ENCODE results near the gene TGFBR1.

TGFBR1 gene

DNA sequence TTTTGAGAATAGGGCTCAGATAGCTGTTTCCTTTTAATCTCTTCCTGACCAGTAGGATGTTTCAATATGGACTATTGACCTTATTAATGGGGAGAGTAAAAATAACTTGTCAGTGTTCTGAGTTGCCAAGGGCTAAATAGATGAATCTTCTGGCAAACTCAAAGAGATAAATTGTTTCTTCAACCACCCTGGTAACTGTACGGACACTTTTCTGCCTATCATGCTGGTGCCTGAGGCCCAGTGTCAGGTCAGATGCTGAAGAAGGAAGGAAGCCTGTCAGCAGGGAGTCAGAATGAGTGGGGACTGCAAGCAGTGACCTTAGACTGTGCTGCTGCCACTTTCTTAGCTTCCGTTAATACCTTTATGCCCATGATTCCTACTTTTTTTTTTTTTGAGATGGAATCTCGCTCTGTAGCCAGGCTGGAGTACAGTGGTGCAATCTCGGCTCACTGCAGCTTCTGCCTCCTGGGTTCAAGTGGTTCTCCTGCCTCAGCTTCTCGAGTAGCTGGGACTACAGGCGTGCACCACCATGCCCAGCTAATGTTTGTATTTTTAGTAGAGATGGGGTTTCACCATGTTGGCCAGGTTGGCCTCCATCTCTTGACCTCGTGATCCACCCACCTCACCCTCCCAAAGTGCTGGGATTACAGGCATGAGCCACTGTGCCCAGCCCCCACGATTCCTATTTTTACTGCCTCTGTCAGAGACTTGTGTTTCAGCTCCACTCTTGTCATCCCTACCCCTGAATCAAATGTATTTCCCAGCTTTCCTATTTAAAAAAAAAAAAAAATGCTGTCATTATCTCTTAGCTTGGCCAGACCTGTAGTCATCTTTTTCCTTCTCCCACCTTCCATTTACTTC, 33.7 kb downstream of the TGFBR1 start:
- no peak for DNase-seq

DNA sequence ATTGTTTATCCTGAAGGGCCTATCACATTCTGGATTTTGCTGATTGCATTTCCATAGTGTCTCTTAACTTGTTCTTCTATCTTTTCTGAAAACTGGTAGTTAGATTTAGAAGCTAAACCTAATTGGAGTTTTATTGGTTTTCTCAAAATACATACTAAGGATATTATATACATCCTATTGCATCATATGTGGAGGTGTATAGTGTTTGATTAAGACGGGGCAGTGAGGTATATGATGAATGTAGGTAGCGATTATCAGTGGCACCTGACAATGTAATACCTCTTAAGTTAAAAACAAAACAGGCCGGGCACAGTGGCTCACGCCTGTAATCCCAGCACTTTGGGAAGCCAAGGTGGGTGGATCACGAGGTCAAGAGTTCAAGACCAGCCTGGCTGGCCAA, 35.0 kb downstream of the TGFBR1 start:
- no peak for DNase-seq

DNA sequence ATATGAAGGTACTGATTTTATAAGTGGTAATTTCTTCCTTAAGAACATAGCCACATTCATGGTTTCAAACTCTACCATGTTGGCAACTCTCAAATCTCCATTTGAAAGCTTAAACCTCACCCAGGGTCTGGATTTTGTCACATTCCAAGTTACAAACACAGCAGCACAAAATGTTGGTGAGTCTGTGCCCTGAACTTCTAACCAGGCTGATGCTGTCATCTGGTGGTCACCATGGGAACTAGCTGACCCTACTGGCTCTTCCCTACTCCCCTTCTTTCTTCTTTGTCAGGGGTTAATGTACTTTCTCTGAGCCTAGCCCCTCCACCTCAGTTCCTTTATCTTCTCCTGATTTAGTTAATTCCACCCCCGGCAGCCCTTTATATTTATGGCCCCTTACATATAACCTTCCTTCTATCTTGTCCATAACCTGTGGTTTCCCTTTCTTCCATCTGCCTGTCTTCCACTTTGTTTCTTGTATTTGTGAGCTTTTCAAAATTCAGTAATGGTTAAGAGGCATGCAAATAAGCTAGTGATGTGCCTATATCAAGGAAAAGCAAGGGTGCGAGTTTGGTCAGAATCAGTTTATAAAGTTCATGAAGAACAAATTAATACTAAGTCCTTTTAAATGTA, 35.9 kb downstream of the TGFBR1 start:
- peak; percentile 61 for DNase-seq

DNA sequence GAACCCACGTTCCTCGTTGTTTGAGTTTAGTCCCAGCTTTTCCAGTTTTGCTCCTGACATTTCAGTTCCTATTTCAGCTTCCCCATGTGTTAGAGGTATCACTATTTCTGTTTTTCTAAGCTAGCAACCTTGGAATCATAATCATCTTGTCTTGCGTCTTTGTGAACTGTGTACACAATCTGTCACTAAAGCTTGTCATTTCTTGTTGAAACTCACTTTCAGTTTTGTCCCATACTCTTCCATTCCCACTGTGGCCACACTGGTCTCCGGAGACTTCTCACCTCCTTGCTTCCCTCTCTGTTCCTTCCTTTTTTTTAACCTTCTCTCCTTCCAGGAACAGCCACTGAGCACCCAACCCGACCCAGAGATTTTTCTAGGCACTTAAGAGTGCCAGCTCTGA, 36.9 kb downstream of the TGFBR1 start:
- no peak for DNase-seq

DNA sequence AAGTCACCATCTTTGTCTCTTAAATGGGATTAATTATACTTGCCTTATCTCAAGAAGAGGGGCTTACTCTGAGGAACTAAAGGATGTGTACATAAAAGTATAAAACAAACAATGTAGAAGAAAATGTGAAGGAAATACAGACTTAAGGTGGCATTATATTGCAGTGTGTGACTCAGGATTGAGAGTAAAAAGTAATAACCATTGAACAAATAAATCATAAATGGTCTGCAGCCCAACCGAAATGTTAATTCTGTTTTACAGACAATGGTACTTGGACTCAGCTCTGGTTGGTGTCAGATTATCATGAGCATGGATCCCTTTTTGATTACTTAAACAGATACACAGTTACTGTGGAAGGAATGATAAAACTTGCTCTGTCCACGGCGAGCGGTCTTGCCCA, 37.4 kb downstream of the TGFBR1 start:
- no peak for DNase-seq

DNA sequence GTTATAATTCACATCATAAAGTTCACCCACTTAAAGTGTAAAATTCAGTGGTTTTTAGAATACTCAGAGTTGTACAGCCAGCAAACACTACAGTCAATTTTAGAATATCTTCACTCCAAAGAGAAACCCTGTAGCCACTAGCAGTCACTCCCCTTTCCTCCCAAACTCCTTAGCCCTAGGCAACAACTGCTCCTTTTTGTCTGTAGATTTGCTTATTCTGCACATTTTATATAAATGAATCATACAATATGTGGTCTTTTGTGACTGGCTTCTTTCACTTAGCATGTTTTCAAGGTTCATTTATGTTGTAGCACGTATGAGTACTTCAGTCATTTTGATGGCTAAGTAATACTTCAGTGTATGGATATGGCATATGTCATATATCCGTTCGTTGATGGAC, 38.7 kb downstream of the TGFBR1 start:
- peak; percentile 30 for DNase-seq

DNA sequence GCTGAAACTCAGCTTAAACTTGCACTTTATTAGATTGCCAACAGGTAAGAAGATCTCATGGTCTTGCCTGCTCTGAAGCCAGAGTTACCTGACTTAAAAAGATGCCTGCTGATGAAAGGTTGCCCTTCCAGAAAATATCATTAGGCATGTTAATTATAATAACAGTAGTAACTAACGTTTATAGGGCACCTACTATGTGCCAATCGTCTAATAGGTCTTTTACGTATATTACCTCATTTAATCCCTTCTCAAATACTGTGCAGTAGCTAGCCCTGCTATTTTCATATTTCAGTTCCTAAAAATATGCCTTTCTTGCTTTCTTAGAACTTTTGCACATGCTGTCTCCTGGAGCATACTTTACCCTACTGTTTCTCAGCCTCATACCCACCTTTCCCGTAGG, 40.1 kb downstream of the TGFBR1 start:
- no peak for DNase-seq

DNA sequence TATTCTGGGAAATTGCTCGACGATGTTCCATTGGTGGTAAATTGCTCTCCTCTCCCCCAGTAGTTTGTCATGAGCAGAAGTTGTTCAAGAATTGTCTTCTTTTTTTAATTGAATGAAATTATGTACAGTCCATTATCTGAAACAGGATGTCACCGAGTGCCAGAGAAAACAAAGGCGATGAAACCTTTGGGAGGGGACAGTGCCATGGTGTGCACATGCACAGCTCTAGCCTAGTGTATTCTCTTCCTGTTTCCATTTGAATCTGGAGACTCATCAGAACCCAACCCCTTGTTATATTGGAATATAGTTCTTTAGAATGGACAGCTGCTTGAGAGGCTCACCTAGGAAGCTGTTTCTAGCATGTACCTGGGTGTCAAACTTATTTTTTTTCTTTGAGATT, 41.7 kb downstream of the TGFBR1 start:
- DNase-seq = no peak

DNA sequence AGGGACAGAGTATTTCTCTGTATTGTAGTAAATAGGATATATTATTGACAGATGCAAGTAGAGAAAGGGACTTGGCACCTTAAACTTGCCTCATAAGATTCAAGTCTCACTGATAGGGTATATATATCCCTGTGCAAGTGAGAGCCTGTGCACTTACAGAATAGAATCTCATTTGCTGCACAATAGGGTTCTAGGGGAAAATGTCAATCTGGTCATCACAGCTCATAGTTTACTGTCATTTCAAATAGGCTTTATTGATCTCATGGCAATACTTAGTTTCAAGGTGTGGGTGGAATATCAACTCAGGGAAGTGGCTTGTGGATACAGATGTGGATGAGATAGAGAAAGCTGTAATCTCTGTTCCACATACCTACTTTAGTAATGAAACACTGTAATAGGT, 42.3 kb downstream of the TGFBR1 start:
- DNase-seq = no peak

DNA sequence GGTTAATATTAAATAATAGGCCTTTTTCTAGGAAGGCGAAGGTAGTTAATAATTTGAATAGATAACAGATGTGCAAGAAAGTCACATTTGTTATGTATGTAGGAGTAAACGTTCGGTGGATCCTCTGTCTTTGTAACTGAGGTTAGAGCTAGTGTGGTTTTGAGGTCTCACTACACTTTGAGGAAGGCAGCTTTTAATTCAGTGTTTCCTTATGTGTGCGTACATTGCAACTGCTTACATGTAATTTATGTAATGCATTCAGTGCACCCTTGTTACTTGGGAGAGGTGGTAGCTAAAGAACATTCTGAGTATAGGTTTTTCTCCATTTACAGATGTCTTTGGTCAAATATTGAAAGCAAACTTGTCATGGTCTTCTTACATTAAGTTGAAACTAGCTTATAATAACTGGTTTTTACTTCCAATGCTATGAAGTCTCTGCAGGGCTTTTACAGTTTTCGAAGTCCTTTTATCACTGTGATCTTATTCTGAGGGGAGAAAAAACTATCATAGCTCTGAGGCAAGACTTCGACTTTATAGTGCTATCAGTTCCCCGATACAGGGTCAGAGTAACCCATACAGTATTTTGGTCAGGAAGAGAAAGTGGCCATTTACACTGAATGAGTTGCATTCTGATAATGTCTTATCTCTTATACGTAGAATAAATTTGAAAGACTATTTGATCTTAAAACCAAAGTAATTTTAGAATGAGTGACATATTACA, 45.7 kb downstream of the TGFBR1 start:
- DNase-seq = no peak

DNA sequence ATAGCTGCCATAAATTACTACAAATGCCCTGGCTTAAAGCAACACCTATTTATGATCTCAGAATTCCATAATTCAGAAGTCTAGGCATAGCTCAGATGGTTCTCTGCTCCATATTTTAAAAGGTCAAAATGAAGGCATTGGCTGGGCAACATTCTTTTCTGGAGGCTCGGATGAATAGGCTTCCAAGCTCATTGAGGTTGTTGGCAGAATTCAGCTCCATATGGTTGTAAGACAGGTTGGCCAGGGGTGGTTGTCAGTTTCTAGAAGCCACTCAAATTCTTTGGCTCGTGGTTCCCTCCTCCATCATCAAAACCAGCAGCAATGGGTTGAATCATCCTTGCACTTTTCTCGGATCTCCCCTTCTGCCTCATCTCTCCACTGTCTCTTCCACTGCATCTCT, 49.4 kb downstream of the TGFBR1 start:
- peak; percentile 20 for DNase-seq

DNA sequence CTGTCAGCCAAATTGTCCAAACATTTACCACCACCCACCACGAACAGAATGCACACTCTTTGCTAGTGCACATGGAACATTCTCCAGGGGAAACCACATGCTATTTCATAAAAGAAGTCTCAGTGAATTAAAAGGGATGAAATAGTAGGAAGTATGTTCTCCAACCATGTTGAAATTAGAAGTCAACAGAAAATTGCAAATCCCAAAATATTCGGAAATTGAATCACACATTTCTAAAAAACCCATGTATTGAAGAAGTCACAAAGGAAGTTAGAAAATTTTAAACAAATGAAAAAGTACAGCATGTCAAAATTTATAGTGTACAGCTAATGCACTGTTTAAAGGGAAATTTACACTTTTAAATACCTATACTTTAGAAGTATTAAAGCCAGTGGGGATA, 50.8 kb downstream of the TGFBR1 start:
- peak; percentile 26 for DNase-seq

DNA sequence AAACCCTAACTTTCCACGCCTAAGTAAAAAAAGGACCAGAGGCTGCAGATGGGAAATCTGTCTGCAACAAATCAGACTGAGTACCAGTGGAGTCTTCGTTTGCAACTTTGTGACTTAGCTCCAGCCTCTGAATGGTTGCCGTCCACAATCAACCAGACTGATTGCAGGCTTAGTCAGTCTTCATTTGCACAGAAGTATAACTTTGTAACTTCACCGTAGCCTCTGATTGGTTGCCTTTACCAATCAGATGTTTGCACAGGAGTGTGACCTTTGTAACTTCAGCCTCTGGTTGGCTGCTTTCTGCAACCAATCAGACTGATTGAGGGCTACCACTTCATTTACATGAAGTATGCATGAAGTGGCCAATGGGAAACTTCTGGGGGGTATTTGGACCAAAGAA, 53.7 kb downstream of the TGFBR1 start:
- DNase-seq = no peak

DNA sequence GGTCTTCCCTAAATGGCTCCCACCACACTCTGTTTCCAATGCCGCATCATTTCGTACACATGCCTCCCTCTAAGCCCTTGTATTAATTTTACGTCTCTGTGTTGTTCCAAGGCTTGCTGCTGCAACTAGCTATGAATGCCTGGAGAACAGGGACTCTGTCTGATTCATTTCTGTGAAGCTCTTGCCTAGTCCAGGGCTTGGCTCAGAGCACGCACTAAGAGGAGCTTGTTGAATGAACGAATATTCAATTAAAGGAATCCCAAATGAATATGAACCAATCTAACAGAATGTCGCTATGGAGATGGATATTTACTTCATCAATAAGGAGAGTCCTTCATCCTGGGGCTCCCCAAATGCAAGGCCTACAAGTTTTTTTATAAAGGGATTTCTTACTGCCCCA, 55.3 kb downstream of the TGFBR1 start:
- no peak for DNase-seq

DNA sequence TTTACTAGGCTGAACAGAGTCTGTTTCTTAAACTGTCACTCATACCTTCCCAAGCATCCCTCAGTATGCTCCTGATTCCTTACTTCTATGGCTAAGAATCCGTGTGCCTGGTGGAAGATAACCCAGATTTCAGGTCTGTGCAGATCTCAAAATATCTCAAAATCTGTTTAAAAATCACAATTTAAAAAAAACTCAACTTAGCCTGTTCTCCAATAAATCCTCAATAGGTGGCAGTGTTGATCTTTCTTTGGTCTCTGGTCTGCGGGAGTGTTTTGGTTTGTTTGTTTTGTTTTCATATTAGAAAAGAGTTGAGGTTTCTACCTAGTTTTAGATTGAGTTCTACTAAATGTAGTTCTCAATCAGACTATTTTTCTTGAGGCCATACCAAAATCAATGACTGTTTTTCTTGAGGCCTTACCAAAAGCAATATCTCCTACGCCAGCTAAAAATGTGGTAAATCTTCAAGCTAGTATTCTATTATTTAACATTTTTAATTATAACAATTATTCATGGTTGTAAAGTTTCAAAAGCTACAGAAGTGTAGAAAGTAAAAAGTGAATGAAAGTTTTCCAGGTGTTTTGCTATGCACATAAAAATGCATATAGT, 57.9 kb downstream of the TGFBR1 start:
- peak; percentile 49 for DNase-seq

DNA sequence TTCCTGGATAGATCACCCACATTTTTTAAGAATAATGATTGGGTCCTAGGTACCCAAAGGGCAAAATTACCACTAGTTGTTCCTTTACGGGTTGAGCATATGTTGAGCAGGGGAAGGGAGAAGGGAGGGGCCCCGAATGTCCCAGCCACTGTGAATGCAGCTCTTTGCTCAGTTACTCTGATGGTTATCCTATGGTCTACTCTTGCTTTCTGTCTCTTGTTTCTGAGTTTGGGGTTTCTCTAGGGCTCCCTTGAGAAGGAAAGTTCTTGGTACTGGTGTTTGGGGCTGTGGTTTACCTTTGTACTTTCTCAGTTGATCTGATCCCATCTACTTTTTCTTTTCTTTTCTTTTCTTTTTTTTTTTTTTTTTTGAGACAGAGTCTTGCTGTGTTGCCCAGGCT, 61.2 kb downstream of the TGFBR1 start:
- no peak for DNase-seq

DNA sequence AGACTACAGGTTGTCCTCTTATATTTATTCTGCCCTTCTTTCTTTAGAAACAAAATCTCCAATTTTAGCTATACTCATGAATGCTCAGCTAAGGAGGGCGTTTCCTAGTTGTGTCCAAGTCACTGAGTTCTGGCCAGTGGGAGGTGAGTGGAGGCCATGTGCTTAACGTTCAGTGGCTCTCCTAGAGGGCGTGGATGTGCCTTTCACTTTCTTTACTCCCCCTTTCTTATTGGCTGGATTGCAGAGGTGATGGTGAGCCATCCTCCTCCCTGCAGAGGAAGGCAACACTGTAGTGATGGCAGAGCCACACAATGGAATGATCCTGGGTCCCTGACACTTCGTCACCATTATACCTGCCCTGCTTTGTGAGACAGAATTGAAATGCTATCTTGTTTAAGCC, 62.2 kb downstream of the TGFBR1 start:
- DNase-seq = no peak

DNA sequence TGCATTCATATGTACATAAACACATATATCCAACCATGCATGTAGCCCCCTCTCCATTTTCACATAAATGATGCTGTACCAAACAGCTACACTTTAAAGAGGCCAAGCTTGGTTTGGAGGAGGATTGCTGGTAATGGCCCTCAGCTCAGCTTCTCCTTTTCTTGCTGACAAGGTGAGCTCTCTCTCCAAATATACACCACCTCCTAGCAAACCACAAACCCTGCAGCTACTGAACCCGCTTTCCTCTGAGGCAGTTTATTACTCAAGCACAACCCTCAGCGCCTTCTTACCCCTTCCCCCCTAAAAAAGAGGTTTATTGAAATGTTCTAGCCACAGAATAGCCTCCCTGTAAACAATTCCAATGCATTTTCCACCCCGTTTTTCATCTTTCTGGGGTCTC, 62.8 kb downstream of the TGFBR1 start:
- no peak for DNase-seq

DNA sequence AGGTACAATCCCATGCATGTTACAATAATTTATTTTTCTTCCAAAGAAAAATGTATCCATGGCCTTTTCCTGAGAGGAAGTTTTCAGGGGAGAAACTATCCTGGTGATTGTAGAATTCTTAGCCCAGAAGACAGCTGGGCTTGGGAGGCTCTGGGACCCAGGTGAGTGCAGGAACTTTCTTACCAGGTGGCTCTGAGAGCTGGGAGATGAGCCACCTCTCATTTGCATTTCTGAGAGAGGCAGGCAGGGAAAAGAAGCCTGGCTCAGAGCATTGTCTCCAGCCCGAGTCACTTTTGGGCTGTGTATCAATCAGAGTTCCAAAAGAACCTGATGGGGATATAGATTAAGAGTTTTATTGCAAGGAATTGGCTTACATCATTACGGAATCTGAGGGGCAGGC, 64.2 kb downstream of the TGFBR1 start:
- no peak for DNase-seq

DNA sequence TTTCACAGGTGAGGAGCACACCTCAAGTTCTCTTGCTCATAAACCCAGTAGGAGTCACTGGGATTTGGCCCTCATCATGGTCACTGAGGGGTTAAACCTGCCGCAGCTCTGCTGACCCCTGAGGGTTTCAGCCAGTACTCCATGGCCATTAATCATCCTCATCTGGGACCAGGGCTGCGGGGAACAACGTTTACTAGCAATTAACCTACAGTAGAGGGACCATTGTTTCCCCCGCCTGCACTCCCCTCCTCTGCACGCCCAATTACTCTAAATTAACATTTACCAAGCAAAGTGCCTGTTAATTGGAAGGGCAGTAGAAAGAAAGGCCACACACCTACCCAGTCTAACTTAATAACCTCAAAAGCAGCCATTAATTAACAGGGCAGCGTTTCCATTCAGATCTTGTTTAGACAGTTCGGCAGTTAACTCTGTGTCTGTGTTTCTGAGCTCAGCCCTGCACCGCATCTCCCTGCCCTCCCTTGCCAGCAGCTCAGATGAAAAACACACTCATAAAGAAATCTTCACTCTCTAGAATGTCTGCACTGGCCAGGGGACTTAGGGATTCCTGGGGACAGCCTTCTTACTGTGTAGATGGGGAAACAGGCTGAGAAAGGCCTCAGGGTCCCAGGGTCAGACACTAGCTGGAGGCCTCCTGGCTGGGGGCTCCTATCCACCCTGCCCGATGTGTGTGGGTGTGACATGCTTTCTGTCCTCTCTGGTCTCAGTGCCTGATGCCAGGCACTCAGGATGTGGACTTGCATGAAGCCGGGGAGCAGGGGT, 65.3 kb downstream of the TGFBR1 start:
- DNase-seq = no peak

DNA sequence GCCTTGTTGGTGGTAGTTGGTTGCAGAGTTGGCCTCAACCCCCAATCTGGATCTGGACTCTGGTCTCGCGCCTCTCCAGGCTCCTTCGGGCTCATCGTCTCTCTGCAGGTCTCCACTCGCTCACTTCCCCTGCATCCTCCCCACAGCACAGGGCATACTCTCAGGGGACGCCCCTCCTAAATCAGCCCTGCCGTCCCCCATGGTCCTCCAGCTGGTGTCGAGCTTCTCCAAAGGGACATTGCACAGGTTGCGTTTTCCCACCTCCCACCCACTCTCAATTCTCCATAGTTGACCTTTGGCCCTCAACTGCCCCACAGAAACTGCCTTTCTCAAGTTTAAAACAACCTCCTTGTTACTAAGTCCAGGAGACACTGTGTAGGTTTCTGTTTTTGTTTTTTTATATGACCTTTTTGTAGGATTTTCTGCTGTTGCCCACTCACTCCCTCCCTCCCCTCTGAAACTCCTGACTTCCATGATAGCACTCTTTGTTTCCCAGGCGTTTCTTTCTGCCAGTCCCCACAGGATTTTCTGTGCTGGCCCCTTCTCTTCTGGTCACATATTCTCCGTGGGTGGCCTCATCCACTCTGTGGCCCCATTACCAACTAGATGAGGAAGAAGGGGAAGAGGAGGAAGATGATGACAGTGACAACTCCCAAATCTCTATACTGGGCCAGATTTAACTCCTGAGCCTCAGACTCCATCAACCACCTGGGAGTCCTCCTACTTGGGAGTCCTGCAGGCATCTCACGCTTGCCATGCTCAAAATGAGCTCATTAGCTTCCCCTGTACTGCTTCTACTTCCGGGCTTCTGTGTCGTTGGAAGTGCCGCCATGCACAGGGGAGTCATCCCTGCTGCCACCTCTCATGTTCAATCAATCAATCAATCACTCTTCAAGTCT, 66.6 kb downstream of the TGFBR1 start:
- no peak for DNase-seq
